Retinal pigment epithelial cell (primary cell): Measurements from ENCODE around the gene PCYT1A.

Experiments used
- DNase-seq: peaks from one replicate; pipeline ENCODE4 v3.0.0-alpha.2; 2010; ENCODE audit warnings: low read depth
- H3K4me3 ChIP-seq: 2 replicates; pipeline ENCODE4 v1.5.1; 2011; ENCODE audit warnings: mild to moderate bottlenecking, low read length, control low read depth, moderate library complexity
- TF ChIP-seq, protein P1 (sequence below): conservative IDR thresholded peaks from 2 replicates; pipeline ENCODE4 v1.5.1; 2011; ENCODE audit warnings: low read depth, low read length, control low read depth, inconsistent platforms

PCYT1A gene

DNA sequence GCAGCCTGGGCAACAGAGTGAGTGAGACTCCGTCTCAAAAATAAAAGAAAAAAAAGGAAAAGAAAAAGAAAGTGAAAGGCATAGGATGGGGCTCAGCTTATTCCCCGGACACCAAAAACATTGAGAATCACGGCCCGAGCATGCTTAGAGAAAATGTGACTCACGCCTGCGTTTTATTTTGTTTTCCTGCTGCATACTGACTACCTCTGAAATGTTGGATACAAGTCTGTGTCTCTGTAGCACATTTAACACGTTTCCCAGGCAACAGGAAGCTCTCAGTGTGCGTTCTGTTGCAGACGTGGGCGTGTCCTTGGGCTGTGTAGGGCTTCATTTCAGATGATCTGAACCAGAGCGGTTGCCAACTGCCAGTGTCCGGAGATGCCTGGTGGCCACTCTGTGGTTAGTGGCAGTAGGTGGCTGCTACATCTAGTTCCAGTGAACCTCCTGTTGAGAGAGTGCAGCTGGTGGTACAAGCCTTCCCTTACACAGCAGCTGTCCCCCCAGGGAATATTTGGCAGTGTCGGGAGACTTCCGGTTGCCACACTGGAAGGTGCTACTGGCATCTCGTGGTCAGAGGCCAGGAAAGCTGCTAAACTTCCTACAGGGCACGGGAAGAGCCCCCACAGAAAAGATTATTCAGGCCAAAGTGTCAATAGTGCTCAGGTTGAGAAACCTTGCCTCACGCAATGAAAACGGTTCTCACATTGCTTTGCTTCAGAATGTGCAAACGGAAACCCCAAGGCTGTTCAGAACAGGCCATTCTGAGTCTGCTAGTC, 68.1 kb downstream of the PCYT1A start:
- TF ChIP-seq, protein P1, sequence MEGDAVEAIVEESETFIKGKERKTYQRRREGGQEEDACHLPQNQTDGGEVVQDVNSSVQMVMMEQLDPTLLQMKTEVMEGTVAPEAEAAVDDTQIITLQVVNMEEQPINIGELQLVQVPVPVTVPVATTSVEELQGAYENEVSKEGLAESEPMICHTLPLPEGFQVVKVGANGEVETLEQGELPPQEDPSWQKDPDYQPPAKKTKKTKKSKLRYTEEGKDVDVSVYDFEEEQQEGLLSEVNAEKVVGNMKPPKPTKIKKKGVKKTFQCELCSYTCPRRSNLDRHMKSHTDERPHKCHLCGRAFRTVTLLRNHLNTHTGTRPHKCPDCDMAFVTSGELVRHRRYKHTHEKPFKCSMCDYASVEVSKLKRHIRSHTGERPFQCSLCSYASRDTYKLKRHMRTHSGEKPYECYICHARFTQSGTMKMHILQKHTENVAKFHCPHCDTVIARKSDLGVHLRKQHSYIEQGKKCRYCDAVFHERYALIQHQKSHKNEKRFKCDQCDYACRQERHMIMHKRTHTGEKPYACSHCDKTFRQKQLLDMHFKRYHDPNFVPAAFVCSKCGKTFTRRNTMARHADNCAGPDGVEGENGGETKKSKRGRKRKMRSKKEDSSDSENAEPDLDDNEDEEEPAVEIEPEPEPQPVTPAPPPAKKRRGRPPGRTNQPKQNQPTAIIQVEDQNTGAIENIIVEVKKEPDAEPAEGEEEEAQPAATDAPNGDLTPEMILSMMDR, result no peak
- H3K4me3 ChIP-seq, result no peak overlapping the region
- no peak for DNase-seq

DNA sequence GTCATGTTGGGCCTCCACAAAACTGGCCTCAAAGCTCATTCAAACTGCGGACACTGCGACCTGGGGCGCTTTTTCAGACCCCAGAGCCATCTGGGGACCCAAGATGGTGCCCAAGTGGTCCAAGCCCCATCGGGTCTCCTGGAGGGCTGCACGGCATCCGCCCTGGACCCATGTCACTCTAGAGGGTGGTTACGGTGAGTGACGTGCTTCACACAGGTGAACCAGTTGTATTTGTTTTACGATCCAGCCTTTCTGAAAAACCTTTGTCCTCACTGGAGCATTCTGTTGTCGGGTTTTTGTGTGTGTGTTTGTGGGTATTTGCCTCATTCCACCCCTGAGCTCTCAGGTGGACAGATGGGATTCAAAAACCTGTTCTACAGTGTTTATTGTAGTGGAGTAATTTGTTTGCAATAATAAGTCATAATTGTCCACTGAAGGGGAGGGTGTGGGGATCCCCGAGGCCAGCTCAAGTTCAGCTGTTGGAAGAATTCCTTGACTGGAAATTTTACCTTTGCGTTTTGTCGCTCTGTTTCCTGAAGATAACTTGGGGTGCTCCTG, 69.3 kb downstream of the PCYT1A start:
- TF ChIP-seq, protein P1, result no peak
- DNase-seq, result no peak
- no peak overlapping the region for H3K4me3 ChIP-seq

DNA sequence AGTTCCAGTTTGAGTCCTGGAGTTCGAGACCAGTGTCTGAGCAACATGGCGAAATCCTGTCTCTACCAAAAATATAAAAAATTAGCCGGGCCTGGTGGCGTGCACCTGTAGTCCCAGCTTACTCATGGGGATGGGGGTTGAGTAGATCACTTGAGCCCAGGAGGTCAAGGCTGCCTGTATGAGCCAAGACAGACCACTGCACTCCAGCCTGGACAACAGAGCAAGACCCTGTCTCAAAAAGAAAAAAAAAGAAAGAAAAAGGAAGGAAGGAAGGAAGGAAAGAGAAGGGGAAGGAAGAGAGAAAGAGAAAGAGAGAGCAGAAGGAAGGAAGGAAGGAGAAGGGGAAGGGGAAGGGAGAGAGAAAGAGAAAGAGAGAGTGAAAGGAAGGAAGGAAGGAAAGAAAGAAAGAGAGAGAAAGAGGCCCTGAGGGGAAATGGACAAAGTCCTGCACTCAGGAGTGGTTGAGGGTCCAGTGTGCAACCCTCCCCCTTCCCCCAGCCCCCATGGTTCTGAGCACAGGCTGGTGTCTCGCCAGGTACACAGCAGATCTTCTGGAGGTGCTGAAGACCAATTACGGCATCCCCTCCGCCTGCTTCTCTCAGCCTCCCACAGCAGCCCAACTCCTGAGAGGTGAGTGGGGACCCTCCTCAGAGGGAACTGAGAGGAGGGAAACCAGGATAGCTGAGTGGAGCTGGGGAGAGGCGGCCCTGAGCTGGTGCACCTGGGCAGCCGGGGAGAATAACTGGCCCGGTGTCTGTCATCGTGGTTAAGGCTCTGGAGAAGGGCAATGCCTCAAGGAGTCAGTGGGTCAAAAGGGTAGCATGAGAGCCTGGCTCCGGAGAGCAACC, 70.0 kb downstream of the PCYT1A start:
- DNase-seq, result no peak
- TF ChIP-seq, protein P1, result no peak
- H3K4me3 ChIP-seq, result no peak overlapping the region

DNA sequence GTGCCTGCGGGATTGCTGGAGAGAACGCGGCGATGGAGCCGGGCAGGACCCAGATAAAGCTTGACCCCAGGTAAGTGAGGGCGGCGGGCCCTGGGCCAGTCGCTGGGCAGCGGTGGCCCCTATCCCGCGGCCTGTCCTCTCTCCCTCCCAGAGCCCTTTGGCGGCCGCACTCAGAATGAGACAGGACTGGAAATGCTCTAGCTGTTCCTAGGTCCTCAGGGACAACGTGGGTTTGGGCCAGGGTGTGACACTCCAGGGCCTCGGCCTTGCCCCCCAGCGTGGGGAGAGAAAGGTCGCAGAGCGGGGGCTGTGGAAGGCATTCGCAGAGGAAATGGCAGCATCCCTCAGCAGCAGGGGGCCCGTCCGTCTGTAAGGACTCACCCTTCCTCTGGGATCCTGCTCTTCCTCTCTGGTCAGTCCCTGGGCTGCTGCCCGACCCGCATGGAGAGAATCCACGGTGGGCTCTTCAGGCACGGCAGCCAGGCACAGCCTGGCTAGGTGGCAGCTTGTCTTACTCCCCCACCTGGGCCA, 70.8 kb downstream of the PCYT1A start:
- TF ChIP-seq, protein P1, result no peak
- H3K4me3 ChIP-seq, result no peak overlapping the region
- no peak for DNase-seq

DNA sequence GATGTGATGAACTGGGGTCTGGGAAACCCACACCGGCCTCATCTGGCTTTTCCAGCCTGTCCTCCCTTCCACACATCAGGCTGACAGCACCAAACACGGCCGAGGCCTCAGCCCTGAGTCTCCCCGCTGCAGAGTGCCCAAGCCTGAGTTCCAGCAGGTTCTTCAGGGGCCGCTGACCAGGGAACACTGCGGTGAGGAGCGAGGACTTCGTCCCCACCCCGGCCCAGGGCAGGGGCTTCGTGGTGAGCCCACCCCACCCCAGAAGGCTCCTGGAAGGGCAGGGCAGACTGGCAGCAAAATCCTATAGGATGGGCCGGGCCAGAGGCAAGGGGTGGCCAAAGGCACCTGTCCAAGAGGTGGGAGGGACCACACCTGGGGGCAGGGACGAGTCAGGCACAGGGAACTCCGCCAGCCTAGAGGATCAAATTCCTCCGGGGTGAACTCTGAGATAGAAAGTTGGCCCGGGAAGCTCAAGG, 71.4 kb downstream of the PCYT1A start, which contains the start of gene SLC51A:
Gene SLC51A, plus strand, starts transcription at position 446 of the 476 bp plus-strand sequence. CDS start 179 bp downstream, outside the sequence.
- DNase-seq, result no peak
- TF ChIP-seq, protein P1, result no peak
- no peak within 1 kb of the TSS for H3K4me3 ChIP-seq

DNA sequence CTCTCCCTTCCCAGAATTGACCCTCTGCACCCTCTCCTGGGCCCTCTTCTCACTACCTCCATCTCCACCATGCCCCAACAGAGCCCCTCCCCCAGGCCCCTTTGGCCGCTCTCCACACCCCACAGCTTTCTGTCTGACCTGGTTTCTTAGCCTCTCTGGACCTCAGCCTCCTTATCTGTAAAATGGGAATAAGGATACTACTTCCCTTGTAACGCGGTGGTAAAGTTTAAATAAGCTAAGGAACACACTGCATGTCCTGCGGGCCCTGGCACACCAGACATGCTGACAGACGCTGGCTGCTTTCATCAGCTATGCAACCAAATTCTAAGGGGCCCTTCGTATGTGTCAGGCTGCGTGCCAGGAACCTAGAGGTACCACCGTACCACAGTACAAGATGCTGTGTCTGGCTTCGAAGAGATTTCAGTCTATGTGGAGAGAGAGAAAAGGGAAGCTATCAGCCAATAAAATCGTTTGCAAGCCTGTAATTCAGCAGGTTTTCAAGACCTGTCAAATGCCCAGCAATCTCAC, 72.0 kb downstream of the PCYT1A start:
- TF ChIP-seq, protein P1, result no peak
- no peak for DNase-seq
- H3K4me3 ChIP-seq, result no peak overlapping the region
